H1 (cell line): Measurements from ENCODE around the gene KCNQ1.

ENCODE experiments used
- BRCA1 ChIP-seq: IDR thresholded peaks from 2 replicates; pipeline ENCODE4 v1.6.1; 2012; ENCODE audit warnings: low read depth, low read length, improper control_type of control experiment
- EGR1 ChIP-seq: IDR thresholded peaks from 2 replicates; pipeline ENCODE4 v1.6.1; 2011; ENCODE audit warnings: low read depth, low read length, borderline replicate concordance
- POLR2A ChIP-seq, 2 experiments: IDR thresholded peaks; 1 replicate in 1 of 2; 2 replicates in 1 of 2; pipeline ENCODE4 v1.6.1; 2011; ENCODE audit warnings: low read depth in 2 of 2, low read length in 2 of 2, mild to moderate bottlenecking in 2 of 2; ENCODE audit errors: control extremely low read depth in 1 of 2
- POLR2AphosphoS5 ChIP-seq: IDR thresholded peaks from 2 replicates; pipeline ENCODE4 v1.6.1; 2011; ENCODE audit warnings: low read depth, low read length
- RAD21 ChIP-seq, 2 experiments: IDR thresholded peaks in 1 of 2; conservative IDR thresholded peaks in 1 of 2; 2 replicates each; pipeline ENCODE4 v1.6.1; 2011; ENCODE audit warnings: low read depth in 2 of 2, low read length in 2 of 2, improper control_type of control experiment in 1 of 2, inconsistent platforms in 1 of 2, mild to moderate bottlenecking in 1 of 2, moderate library complexity in 1 of 2
- RXRA ChIP-seq: IDR thresholded peaks from 2 replicates; pipeline ENCODE4 v1.6.1; 2011; ENCODE audit warnings: low read depth, mild to moderate bottlenecking, low read length, moderate library complexity; ENCODE audit not compliant: insufficient read depth
- TF ChIP-seq, protein P1 (sequence below), 3 experiments: IDR thresholded peaks; 1 replicate in 2 of 3; 2 replicates in 1 of 3; pipeline versions ENCODE4 v1.5.1 to v1.6.1; 2011; ENCODE audit warnings: low read length in 3 of 3, mild to moderate bottlenecking in 3 of 3, inconsistent platforms in 2 of 3, low read depth in 1 of 3, moderate library complexity in 1 of 3; ENCODE audit not compliant: insufficient read depth in 1 of 3; ENCODE audit errors: control extremely low read depth in 1 of 3

DNA sequence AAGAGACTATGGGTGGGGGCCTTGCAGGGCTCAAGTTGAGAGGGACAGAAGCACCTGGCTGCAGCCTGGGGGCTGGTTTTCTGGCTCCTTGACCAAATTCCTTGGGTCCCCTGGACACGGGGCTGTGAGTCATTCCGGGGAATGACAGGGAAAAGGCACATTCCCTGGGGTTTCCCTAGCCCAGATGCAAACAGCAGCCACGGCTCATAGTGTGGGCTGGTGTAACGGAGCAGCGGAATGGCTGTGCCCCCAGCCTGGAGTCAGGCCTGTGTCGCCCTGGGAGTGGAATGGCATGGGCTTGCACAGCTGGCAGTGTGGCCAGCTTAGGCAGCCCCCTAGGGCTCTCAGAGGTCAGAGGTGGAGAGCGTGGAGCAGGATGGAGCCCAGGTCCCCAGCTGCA is 332.6 kb downstream of the KCNQ1 start:
- no peak for TF ChIP-seq POLR2AphosphoS5
- no peak for TF ChIP-seq RAD21 (IDR thresholded peaks at IDR 0.05 in 1 of 2, conservative IDR thresholded peaks at IDR 0.05 in 1 of 2; ENCODE audit: low read depth in 2 of 2, low read length in 2 of 2)
- TF ChIP-seq, protein P1, sequence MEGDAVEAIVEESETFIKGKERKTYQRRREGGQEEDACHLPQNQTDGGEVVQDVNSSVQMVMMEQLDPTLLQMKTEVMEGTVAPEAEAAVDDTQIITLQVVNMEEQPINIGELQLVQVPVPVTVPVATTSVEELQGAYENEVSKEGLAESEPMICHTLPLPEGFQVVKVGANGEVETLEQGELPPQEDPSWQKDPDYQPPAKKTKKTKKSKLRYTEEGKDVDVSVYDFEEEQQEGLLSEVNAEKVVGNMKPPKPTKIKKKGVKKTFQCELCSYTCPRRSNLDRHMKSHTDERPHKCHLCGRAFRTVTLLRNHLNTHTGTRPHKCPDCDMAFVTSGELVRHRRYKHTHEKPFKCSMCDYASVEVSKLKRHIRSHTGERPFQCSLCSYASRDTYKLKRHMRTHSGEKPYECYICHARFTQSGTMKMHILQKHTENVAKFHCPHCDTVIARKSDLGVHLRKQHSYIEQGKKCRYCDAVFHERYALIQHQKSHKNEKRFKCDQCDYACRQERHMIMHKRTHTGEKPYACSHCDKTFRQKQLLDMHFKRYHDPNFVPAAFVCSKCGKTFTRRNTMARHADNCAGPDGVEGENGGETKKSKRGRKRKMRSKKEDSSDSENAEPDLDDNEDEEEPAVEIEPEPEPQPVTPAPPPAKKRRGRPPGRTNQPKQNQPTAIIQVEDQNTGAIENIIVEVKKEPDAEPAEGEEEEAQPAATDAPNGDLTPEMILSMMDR (IDR thresholded peaks at IDR 0.05; ENCODE audit: control extremely low read depth in 1 of 3, insufficient read depth in 1 of 3, low read depth in 1 of 3, low read length in 3 of 3) = no peak
- no peak for TF ChIP-seq RXRA
- no peak for TF ChIP-seq POLR2A (IDR thresholded peaks at IDR 0.05; ENCODE audit: control extremely low read depth in 1 of 2, low read depth in 2 of 2, low read length in 2 of 2)
- TF ChIP-seq BRCA1 = no peak
- no peak for TF ChIP-seq EGR1
